ENCODE data around the gene APEH.
"Not testable (repeated sequence)": the region's sequence is repeated elsewhere in the genome, so short reads cannot be mapped to it uniquely, and the experiment has no call there.

APEH gene

GRCh38 chr3:49667701-49668413 lies 6.3 kb upstream of the APEH start:
- in situ Hi-C loops (cut with HindIII; ENCODE audit: low sequenced_read_pairs) = no loop called here

GRCh38 chr3:49668414-49668797 lies 5.7 kb upstream of the APEH start:
- in situ Hi-C loops (cut with HindIII; ENCODE audit: low sequenced_read_pairs) = no loop called here

GRCh38 chr3:49668861-49669260 lies 5.3 kb upstream of the APEH start:
- in situ Hi-C loops (cut with HindIII; ENCODE audit: low sequenced_read_pairs) = no loop called here

GRCh38 chr3:49669352-49669751 lies 4.8 kb upstream of the APEH start:
- in situ Hi-C loops (cut with HindIII; ENCODE audit: low sequenced_read_pairs) = no loop called here

GRCh38 chr3:49670940-49671290 lies 3.2 kb upstream of the APEH start:
- in situ Hi-C loops (cut with HindIII; ENCODE audit: low sequenced_read_pairs) = loop anchor here (5.0 kb wide), 1 partner anchor 99 kb away; no protein-coding TSS in a partner anchor

GRCh38 chr3:49671291-49672288 lies 2.6 kb upstream of the APEH start:
- in situ Hi-C loops (cut with HindIII; ENCODE audit: low sequenced_read_pairs) = loop anchor here (5.0 kb wide), 1 partner anchor 99 kb away; no protein-coding TSS in a partner anchor

GRCh38 chr3:49673121-49673714 lies 933 bp upstream of the APEH start:
- in situ Hi-C loops (cut with HindIII; ENCODE audit: low sequenced_read_pairs) = loop anchor here (5.0 kb wide), 1 partner anchor 101 kb away; no protein-coding TSS in a partner anchor

GRCh38 chr3:49674497-49674983 lies 389 bp downstream of the APEH start:
- in situ Hi-C loops (cut with HindIII; ENCODE audit: low sequenced_read_pairs) = loop anchor here (5.0 kb wide), 1 partner anchor 102 kb away; no protein-coding TSS in a partner anchor

- in situ Hi-C loops (cut with HindIII; ENCODE audit: low sequenced_read_pairs) = loop anchor here (5.0 kb wide), 2 partner anchors 71 to 96 kb away; no protein-coding TSS in a partner anchor
Measured at GRCh38 chr3:49675912-49676311, 1.8 kb downstream of the APEH start.

GRCh38 chr3:49680493-49681231 lies 6.5 kb downstream of the APEH start:
- in situ Hi-C loops (cut with HindIII; ENCODE audit: low sequenced_read_pairs) = no loop called here

GRCh38 chr3:49681232-49681522 lies 7.0 kb downstream of the APEH start:
- in situ Hi-C loops (cut with HindIII; ENCODE audit: low sequenced_read_pairs) = no loop called here

- in situ Hi-C loops (cut with HindIII; ENCODE audit: low sequenced_read_pairs) = no loop called here
Measured at GRCh38 chr3:49681543-49681942, 7.4 kb downstream of the APEH start.

GRCh38 chr3:49683162-49683561 lies 9.0 kb downstream of the APEH start:
- in situ Hi-C loops (cut with HindIII; ENCODE audit: low sequenced_read_pairs) = no loop called here

GRCh38 chr3:49684453-49684852 lies 10.3 kb downstream of the APEH start:
- in situ Hi-C loops (cut with HindIII; ENCODE audit: low sequenced_read_pairs) = not testable (repeated sequence)

- in situ Hi-C loops (cut with HindIII; ENCODE audit: low sequenced_read_pairs) = not testable (repeated sequence)
Measured at GRCh38 chr3:49685103-49685502, 11.0 kb downstream of the APEH start.

- in situ Hi-C loops (cut with HindIII; ENCODE audit: low sequenced_read_pairs) = not testable (repeated sequence)
Measured at GRCh38 chr3:49685846-49686245, 11.7 kb downstream of the APEH start.

- in situ Hi-C loops (cut with HindIII; ENCODE audit: low sequenced_read_pairs) = not testable (repeated sequence)
Measured at GRCh38 chr3:49686346-49686745, 12.2 kb downstream of the APEH start.

- in situ Hi-C loops (cut with HindIII; ENCODE audit: low sequenced_read_pairs) = not testable (repeated sequence)
Measured at GRCh38 chr3:49686769-49687423, 12.7 kb downstream of the APEH start.

GRCh38 chr3:49687424-49687795 lies 13.3 kb downstream of the APEH start:
- in situ Hi-C loops (cut with HindIII; ENCODE audit: low sequenced_read_pairs) = not testable (repeated sequence)

Measured in endothelial cell of hepatic sinusoid (primary cell).